Immature natural killer cell (primary cell): ENCODE results near the gene PRIMPOL. TPM values are rescaled to one million over a fixed set of nuclear protein-coding genes. Genes with fewer than 3 reads are reported as not detected.
"Not testable (repeated sequence)": the region's sequence is repeated elsewhere in the genome, so short reads cannot be mapped to it uniquely, and the experiment has no call there.

ENCODE experiments used
- DNase-seq, 3 donors: peaks; one replicate each; pipeline ENCODE4 v3.0.0; 2022; ENCODE audit warnings: mixed read lengths in 1 of 3
- H3K27ac Mint-ChIP-seq, 6 donors: one replicate each; pipeline ENCODE4 v1.8.0; 2020; ENCODE audit warnings: mixed read lengths in 6 of 6, mild to moderate bottlenecking in 5 of 6, inconsistent platforms in 4 of 6, moderate library complexity in 3 of 6
- H3K27me3 Mint-ChIP-seq, 3 donors: one replicate each; pipeline ENCODE4 v1.8.0; 2020 to 2021; ENCODE audit warnings: low read depth in 3 of 3, mild to moderate bottlenecking in 3 of 3, mixed read lengths in 3 of 3, moderate library complexity in 3 of 3, inconsistent platforms in 1 of 3
- H3K36me3 Mint-ChIP-seq, 3 donors: one replicate each; pipeline ENCODE4 v1.8.0; 2020; ENCODE audit warnings: mixed read lengths in 3 of 3, inconsistent platforms in 2 of 3, mild to moderate bottlenecking in 2 of 3
- H3K4me1 Mint-ChIP-seq, 2 donors: one replicate each; pipeline ENCODE4 v1.8.0; 2020; ENCODE audit warnings: inconsistent platforms in 2 of 2, mild to moderate bottlenecking in 2 of 2, mixed read lengths in 2 of 2, moderate library complexity in 1 of 2
- H3K4me3 Mint-ChIP-seq, 5 donors: one replicate each; pipeline ENCODE4 v1.8.0; 2020; ENCODE audit warnings: mild to moderate bottlenecking in 5 of 5, mixed read lengths in 5 of 5, inconsistent platforms in 3 of 5, moderate library complexity in 3 of 5
- H3K9me3 Mint-ChIP-seq, 6 donors: one replicate each; pipeline ENCODE4 v1.8.0; 2020; ENCODE audit warnings: mild to moderate bottlenecking in 6 of 6, mixed read lengths in 6 of 6, inconsistent platforms in 4 of 6, moderate library complexity in 3 of 6
- polyA plus RNA-seq, 3 donors: library from polyadenylated mRNA; unstranded; fragments of 300-500 nt; fragmentation: Illumina TruSeq; gene quantifications; one replicate each; pipeline ENCODE4 v1.2.3, GENCODE V29; 2021

The PRIMPOL gene
- polyA plus RNA-seq, 3 donors from 2014 or later, result 16.9 to 37.8 (median 21.0) TPM

DNA sequence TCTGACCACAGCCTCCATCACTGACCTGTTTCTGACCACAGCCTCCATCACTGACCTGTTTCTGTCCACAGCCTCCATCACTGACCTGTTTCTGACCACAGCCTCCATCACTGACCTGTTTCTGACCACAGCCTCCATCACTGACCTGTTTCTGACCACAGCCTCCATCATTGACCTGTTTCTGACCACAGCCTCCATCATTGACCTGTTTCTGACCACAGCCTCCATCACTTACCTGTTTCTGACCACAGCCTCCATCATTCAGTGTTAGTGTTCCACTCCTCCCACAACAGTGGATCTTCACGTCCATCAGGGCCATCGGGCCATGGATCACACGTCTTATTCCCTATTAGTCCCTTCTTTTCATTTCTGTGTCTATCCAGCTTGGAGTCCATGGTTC lies 25.0 kb upstream of the PRIMPOL start:
- H3K4me3 Mint-ChIP-seq, result peak overlapping the region in 4 of 5 donors; percentile 59 to 76 (median 70)
- peaks cover 40 to 55% of the 10 kb centered on the region in 2 donors for H3K4me1 Mint-ChIP-seq
- not testable (repeated sequence) for H3K9me3 Mint-ChIP-seq, DNase-seq, H3K27me3 Mint-ChIP-seq
- peak overlapping the region; percentile 44 to 82 (median 76) for H3K27ac Mint-ChIP-seq
- peaks cover 23 to 43% (median 28%) of the 10 kb centered on the region in 3 donors for H3K36me3 Mint-ChIP-seq

GRCh38 chr4:184624972-184625554 lies 24.5 kb upstream of the PRIMPOL start:
- Mint-ChIP-seq H3K9me3 (no peaks in the 10 kb centered on the region), H3K27ac (peak overlapping the region; percentile 44 to 82 (median 76)), H3K4me3 (peak overlapping the region in 4 of 5 donors; percentile 59 to 76 (median 70)), H3K27me3 (peaks cover 0 to 6% (median 1%) of the 10 kb centered on the region in 3 donors), H3K36me3 (peaks cover 25 to 43% (median 31%) of the 10 kb centered on the region in 3 donors), H3K4me1 (peaks cover 40 to 55% of the 10 kb centered on the region in 2 donors)
- peak in 2 of 3 donors; percentile 26 to 30 for DNase-seq

GRCh38 chr4:184625783-184626596 lies 23.5 kb upstream of the PRIMPOL start:
- not testable (repeated sequence) for H3K27me3 Mint-ChIP-seq, H3K9me3 Mint-ChIP-seq, DNase-seq
- Mint-ChIP-seq H3K4me3 (peak overlapping the region in 4 of 5 donors; percentile 59 to 76 (median 70)), H3K27ac (peak overlapping the region; percentile 44 to 82 (median 76)), H3K4me1 (peaks cover 42 to 55% of the 10 kb centered on the region in 2 donors), H3K36me3 (peaks cover 29 to 46% (median 39%) of the 10 kb centered on the region in 3 donors)

- Mint-ChIP-seq H3K36me3 (peaks cover 33 to 52% (median 48%) of the 10 kb centered on the region in 3 donors), H3K4me3 (no peak overlapping the region), H3K4me1 (peaks cover 43 to 55% of the 10 kb centered on the region in 2 donors), H3K27me3 (peaks cover 0 to 4% (median 4%) of the 10 kb centered on the region in 3 donors), H3K27ac (peak overlapping the region in 2 of 6 donors; percentile 14 to 24), H3K9me3 (no peaks in the 10 kb centered on the region)
- no peak for DNase-seq
These were observed 21.4 kb upstream of the PRIMPOL start for GRCh38 chr4:184628103-184628502.

- H3K9me3 Mint-ChIP-seq, result no peaks in the 10 kb centered on the region
- no peak for DNase-seq
- H3K36me3 Mint-ChIP-seq, result peaks cover 26 to 52% (median 34%) of the 10 kb centered on the region in 3 donors
- H3K27ac Mint-ChIP-seq, result peak overlapping the region in 4 of 6 donors; percentile 38 to 74 (median 54)
- H3K4me1 Mint-ChIP-seq, result peaks cover 12 to 41% of the 10 kb centered on the region in 2 donors
- peaks cover 0 to 6% (median 0%) of the 10 kb centered on the region in 3 donors for H3K27me3 Mint-ChIP-seq
- H3K4me3 Mint-ChIP-seq, result no peak overlapping the region
These were observed 16.7 kb upstream of the PRIMPOL start for GRCh38 chr4:184632842-184633241.

- H3K27ac Mint-ChIP-seq, result no peak overlapping the region
These were observed 14.2 kb upstream of the PRIMPOL start for GRCh38 chr4:184635381-184635780.

DNA sequence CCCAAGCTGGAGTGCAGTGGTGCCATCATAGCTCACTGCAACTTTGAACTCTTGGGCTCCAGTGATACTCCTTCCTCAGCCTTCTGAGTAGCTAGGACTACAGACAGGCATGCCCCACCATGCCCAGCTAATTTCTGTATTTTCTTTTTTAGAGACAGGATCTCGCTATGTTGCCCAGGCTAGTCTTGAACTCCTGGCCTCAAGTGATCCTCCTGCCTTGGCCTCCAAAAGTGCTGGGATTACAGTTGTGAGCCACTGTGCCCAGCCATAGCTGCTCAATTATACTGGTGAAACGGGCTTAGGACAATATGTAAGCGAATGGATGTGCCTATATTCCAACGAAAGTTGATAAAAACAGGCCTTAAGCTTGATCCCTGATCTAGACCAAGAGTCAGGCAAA lies 13.4 kb upstream of the PRIMPOL start:
- no peak for DNase-seq
- H3K27ac Mint-ChIP-seq, result peak overlapping the region in 2 of 6 donors; percentile 29 to 67
- H3K4me1 Mint-ChIP-seq, result peaks cover 42 to 66% of the 10 kb centered on the region in 2 donors
- peaks cover 13 to 43% (median 19%) of the 10 kb centered on the region in 3 donors for H3K36me3 Mint-ChIP-seq
- no peaks in the 10 kb centered on the region for H3K9me3 Mint-ChIP-seq
- peaks cover 0 to 3% (median 0%) of the 10 kb centered on the region in 3 donors for H3K27me3 Mint-ChIP-seq
- no peak overlapping the region for H3K4me3 Mint-ChIP-seq

More at GRCh38 chr4:184635381-184635780, 14.2 kb upstream of the PRIMPOL start:
- no peak overlapping the region for H3K4me3 Mint-ChIP-seq
- peaks cover 13 to 47% (median 19%) of the 10 kb centered on the region in 3 donors for H3K36me3 Mint-ChIP-seq
- DNase-seq, result no peak
- no peaks in the 10 kb centered on the region for H3K9me3 Mint-ChIP-seq
- peaks cover 36 to 58% of the 10 kb centered on the region in 2 donors for H3K4me1 Mint-ChIP-seq
- peaks cover 0 to 4% (median 0%) of the 10 kb centered on the region in 3 donors for H3K27me3 Mint-ChIP-seq

DNA sequence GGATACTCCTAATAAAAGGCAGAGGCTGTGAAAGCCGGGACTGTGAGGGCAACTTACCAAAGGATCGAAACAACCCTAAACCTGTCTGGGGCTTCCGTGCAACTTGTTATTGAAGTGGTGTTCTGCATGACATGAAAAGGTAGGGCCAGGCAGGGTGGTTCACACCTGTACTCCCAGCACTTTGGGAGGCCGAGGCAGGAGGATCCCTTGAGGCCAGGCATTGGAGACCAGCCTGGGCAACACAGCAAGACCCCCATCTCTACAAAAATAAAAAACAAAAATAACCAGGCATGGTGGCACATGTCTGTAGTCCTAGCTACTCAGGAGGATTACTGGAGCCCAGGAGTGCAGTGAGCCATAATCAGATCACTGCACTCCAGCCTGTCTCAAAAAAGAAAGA lies 12.6 kb upstream of the PRIMPOL start:
- Mint-ChIP-seq H3K27me3 (peaks cover 0 to 3% (median 0%) of the 10 kb centered on the region in 3 donors), H3K9me3 (no peaks in the 10 kb centered on the region), H3K36me3 (peaks cover 8 to 44% (median 15%) of the 10 kb centered on the region in 3 donors), H3K4me3 (no peak overlapping the region), H3K27ac (peak overlapping the region in 2 of 6 donors; percentile 34 to 68), H3K4me1 (peaks cover 46 to 74% of the 10 kb centered on the region in 2 donors)
- no peak for DNase-seq

DNA sequence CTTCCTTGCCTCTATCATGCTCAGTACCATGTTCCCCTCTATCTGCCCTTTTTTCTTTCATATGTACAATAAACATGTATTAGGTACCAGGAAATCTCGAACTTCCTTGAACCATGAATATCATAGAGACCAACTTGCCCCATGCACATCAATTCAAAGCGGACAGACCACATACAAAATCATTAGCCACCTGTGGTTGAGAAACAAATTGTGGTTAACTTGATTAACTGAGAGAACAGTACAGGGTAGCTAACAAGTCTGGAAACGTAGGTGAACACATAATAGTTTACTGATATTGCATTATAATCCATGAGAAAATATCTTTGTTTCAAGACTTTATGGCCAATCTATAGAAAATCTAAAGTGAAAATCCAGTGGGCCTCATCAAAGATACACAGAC lies 8.5 kb upstream of the PRIMPOL start:
- Mint-ChIP-seq H3K4me1 (peaks cover 70 to 86% of the 10 kb centered on the region in 2 donors), H3K27me3 (peaks cover 0 to 1% (median 0%) of the 10 kb centered on the region in 3 donors), H3K27ac (peak overlapping the region in 5 of 6 donors; percentile 29 to 53 (median 47)), H3K4me3 (peak overlapping the region in 2 of 5 donors; percentile 8 to 20), H3K9me3 (no peaks in the 10 kb centered on the region), H3K36me3 (peaks cover 0 to 36% (median 4%) of the 10 kb centered on the region in 3 donors)
- DNase-seq, result no peak

- peak overlapping the region in 3 of 6 donors; percentile 48 to 53 (median 51) for H3K27ac Mint-ChIP-seq
These were observed 8.1 kb upstream of the PRIMPOL start for GRCh38 chr4:184641451-184641850.

DNA sequence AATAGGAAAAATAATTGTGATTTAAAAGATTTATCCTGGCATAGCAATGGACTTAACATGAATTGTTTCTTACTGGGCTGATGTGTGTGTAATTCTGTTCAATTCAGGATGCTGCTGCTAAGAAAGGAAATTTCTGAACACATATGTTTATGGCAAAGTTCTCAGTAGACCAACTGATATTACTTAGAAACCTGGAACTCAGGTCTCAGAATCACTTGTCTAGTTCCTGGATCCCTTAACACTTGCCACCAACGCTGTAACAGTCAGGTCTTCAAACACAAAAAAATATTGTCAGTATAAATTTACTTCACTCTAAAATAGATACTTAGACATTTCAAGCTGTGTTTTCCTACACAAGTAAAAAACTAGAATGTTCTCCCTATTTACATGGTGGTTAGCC lies 5.8 kb upstream of the PRIMPOL start:
- H3K9me3 Mint-ChIP-seq, result no peaks in the 10 kb centered on the region
- H3K27ac Mint-ChIP-seq, result peak overlapping the region in 5 of 6 donors; percentile 15 to 76 (median 59)
- peaks cover 81 to 95% of the 10 kb centered on the region in 2 donors for H3K4me1 Mint-ChIP-seq
- peaks cover 4 to 8% (median 5%) of the 10 kb centered on the region in 3 donors for H3K27me3 Mint-ChIP-seq
- peak overlapping the region in 1 of 5 donors; percentile 37 for H3K4me3 Mint-ChIP-seq
- peaks cover 0 to 30% (median 4%) of the 10 kb centered on the region in 3 donors for H3K36me3 Mint-ChIP-seq
- DNase-seq, result no peak

More at GRCh38 chr4:184641451-184641850, 8.1 kb upstream of the PRIMPOL start:
- peaks cover 0 to 1% (median 0%) of the 10 kb centered on the region in 3 donors for H3K27me3 Mint-ChIP-seq
- H3K36me3 Mint-ChIP-seq, result peaks cover 0 to 38% (median 4%) of the 10 kb centered on the region in 3 donors
- H3K4me1 Mint-ChIP-seq, result peaks cover 74 to 88% of the 10 kb centered on the region in 2 donors
- H3K9me3 Mint-ChIP-seq, result no peaks in the 10 kb centered on the region
- no peak for DNase-seq
- H3K4me3 Mint-ChIP-seq, result peak overlapping the region in 1 of 5 donors; percentile 8

DNA sequence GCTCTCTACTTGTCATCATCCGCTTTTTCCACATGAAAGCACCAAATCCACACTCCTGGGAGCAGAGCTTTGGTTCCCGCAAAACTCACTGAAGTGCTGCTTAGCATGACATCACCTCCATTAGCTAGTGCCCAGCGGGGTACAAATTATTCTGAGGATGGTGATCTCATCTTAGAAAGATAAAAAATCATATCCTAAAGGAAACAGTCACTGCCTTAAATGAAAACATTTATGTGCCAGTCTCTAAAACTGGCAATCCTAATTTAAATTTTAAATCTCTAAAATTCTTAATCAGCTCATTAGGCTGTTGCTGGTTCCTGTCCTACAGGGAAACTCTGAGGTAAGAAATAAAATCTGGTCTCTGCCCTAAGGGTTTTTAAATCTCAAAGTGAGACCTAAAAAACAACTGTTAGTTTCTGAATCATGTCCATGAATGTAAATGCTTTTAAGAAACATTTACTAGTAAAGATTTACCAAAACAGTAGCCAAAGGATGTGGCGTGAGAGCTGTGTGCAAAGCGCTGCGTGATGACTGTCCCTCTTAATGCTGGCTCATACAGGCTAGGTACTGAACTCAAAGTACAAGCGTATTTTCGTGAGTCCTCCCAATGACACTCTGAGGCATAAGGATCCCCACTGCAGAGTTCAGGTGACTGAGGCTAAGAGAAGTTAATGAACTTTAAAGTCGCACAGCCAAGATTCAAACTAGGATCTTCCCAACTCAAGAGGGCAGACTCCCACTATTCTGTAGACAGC lies 4.8 kb upstream of the PRIMPOL start:
- H3K36me3 Mint-ChIP-seq, result peaks cover 0 to 30% (median 4%) of the 10 kb centered on the region in 3 donors
- H3K27me3 Mint-ChIP-seq, result peaks cover 5 to 8% (median 6%) of the 10 kb centered on the region in 3 donors
- H3K27ac Mint-ChIP-seq, result peak overlapping the region in 5 of 6 donors; percentile 15 to 76 (median 62)
- no peak for DNase-seq
- H3K4me3 Mint-ChIP-seq, result peak overlapping the region in 3 of 5 donors; percentile 1 to 50 (median 29)
- H3K9me3 Mint-ChIP-seq, result no peaks in the 10 kb centered on the region
- H3K4me1 Mint-ChIP-seq, result peaks cover 73 to 87% of the 10 kb centered on the region in 2 donors
